Activated naive CD8-positive, alpha-beta T cell treated with anti-CD3 and anti-CD28 coated beads for 36 hours (primary cell): ENCODE results near the gene COL4A6. TPM values are rescaled to one million over a fixed set of nuclear protein-coding genes. Genes with fewer than 3 reads are reported as not detected.

Source experiments
- DNase-seq: peaks from one replicate; pipeline ENCODE4 v3.0.0; 2021
- H3K27ac Mint-ChIP-seq: one replicate; pipeline ENCODE4 v1.8.0; 2022; ENCODE audit warnings: mild to moderate bottlenecking, moderate library complexity, mixed read lengths
- H3K27me3 Mint-ChIP-seq: one replicate; pipeline ENCODE4 v1.8.0; 2022; ENCODE audit warnings: mild to moderate bottlenecking, mixed read lengths
- H3K36me3 Mint-ChIP-seq: one replicate; pipeline ENCODE4 v1.8.0; 2021; ENCODE audit warnings: mild to moderate bottlenecking, mixed read lengths
- H3K4me1 Mint-ChIP-seq: one replicate; pipeline ENCODE4 v1.8.0; 2021; ENCODE audit warnings: mixed read lengths
- H3K4me3 Mint-ChIP-seq: one replicate; pipeline ENCODE4 v1.8.0; 2022; ENCODE audit warnings: mild to moderate bottlenecking, moderate library complexity, mixed read lengths
- H3K9me3 Mint-ChIP-seq: one replicate; pipeline ENCODE4 v1.8.0; 2022; ENCODE audit warnings: mixed read lengths
- total RNA-seq, 2 experiments: library from RNA; stranded (reverse); gene quantifications; one replicate each; pipeline ENCODE4 v1.2.3, GENCODE V29; 2021

Gene COL4A6
- total RNA-seq, 2 experiments from 2014 or later = not detected

- H3K27me3 Mint-ChIP-seq = no peaks in the 10 kb centered on the region
- H3K36me3 Mint-ChIP-seq = no peaks in the 10 kb centered on the region
- no peak overlapping the region for H3K27ac Mint-ChIP-seq
- H3K9me3 Mint-ChIP-seq = no peaks in the 10 kb centered on the region
- no peak for DNase-seq
- H3K4me3 Mint-ChIP-seq = no peak overlapping the region
- no peaks in the 10 kb centered on the region for H3K4me1 Mint-ChIP-seq
Measured at GRCh38 chrX:108121291-108121690, 316.9 kb downstream of the COL4A6 start.

GRCh38 chrX:108117988-108118387 lies 320.2 kb downstream of the COL4A6 start:
- Mint-ChIP-seq H3K36me3 (no peaks in the 10 kb centered on the region), H3K4me1 (peaks cover 3% of the 10 kb centered on the region), H3K27me3 (no peaks in the 10 kb centered on the region), H3K27ac (no peak overlapping the region), H3K4me3 (no peak overlapping the region), H3K9me3 (no peaks in the 10 kb centered on the region)
- no peak for DNase-seq

- no peak for DNase-seq
- H3K27ac Mint-ChIP-seq = no peak overlapping the region
Measured at GRCh38 chrX:108114541-108114940, 323.7 kb downstream of the COL4A6 start.

More at GRCh38 chrX:108114541-108114940, 323.7 kb downstream of the COL4A6 start:
- H3K4me1 Mint-ChIP-seq = peaks cover 3% of the 10 kb centered on the region
- no peaks in the 10 kb centered on the region for H3K27me3 Mint-ChIP-seq
- H3K36me3 Mint-ChIP-seq = peaks cover 3% of the 10 kb centered on the region
- H3K9me3 Mint-ChIP-seq = no peaks in the 10 kb centered on the region
- H3K4me3 Mint-ChIP-seq = no peak overlapping the region

Other genes with a start within 250 kb of the COL4A6 start
- gene COL4A5, start 1.4 kb upstream of the COL4A6 start, total RNA-seq = not detected